GM19240 (cell line): ENCODE results near the gene CSPG5.
A peak's percentile ranks its signal among the peaks of the same experiment; 100 is the strongest.

Experiments used
- DNase-seq: peaks from one replicate; pipeline ENCODE4 v3.0.0; 2011; ENCODE audit warnings: low spot score; ENCODE audit not compliant: insufficient read length

The CSPG5 gene

DNA sequence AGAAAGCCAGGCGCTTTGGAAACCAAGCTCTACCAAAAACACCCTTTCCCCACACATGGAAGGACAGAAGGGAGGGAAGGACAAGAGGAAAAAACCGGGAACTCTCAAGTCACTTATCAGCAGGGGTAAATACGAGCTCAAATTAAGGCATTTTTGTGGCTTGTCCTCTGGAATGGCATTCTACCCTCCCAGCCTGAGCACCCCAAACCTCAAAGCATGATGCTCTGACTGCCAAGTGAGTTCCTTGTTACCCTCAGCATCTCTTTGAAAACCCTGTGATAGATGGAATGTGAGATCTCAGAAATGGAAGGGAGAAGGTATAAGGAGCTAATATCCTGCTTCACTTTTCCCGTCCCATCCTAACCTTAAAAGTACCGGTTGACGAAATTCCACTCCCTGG, 8.1 kb upstream of the CSPG5 start:
- DNase-seq = no peak

GRCh38 chr3:47583320-47584075, 4.8 kb upstream of the CSPG5 start:
- DNase-seq = no peak

DNA sequence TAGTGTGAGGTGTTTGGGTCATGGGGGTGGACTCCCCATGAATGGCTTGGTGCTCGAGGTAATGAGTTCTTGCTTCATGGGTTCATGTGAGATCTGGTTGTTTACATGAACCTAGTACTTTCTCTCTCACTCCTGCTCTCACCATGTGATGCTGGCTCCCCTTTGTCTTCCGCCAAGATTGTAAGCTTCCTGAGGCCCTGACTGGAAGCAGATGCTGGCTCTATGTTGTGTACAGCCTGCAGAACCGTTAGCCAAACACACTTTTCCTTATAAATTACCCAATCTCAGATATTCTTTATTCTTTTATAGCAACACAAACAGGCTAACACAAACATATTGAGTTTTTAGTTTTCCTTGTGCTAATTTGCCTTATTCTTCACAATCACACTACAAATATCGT, 3.2 kb upstream of the CSPG5 start:
- no peak for DNase-seq

DNA sequence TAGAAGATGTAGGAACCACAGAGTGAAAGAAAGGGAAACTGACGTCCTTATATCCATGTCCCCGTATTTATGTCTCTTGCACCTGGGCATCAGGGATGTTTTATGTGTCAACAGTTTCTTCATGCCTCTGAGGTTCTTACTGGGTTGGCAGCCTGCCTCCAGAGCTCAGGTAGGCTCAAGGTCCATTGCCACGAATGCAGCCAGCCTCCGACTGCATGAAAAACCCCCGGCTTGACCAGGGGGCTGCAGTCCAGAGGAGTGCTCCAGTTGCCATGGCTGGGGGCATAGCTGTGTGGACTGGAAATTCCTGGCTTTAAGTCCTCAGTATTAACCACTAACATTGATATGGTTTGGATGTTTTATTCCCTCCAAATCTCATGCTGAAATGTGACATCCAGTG, 2.8 kb upstream of the CSPG5 start:
- DNase-seq = no peak

GRCh38 chr3:47580481-47580880, 1.8 kb upstream of the CSPG5 start:
- DNase-seq = no peak

- DNase-seq = no peak
Measured at GRCh38 chr3:47579875-47580274, 1.2 kb upstream of the CSPG5 start.

DNA sequence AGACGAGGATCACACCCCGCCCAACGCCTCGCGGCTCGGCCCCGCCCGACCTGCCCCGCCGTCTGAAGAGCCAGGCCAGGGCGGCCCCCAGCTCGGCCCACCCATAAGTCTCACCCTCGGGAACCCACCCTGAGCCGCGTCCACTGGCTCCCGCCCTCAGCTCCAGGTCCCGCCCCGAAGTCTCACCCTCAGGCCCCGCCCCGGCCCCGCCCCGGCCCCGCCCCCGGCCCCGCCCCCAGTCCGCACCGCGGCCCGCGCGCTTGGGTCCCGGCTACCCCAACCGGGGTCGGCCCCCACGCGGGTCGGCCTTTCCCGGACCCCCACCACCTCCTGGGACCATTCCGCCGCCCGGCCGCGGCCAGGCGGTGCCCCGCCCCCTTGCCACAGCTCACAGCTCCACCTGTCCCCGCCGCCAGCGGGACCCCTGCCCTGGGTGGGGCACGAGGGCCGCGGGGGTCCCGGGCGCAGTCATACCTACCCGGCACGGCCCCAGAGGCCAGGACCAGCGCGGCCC, 489 bp downstream of the CSPG5 start:
- DNase-seq = peak; percentile 66

DNA sequence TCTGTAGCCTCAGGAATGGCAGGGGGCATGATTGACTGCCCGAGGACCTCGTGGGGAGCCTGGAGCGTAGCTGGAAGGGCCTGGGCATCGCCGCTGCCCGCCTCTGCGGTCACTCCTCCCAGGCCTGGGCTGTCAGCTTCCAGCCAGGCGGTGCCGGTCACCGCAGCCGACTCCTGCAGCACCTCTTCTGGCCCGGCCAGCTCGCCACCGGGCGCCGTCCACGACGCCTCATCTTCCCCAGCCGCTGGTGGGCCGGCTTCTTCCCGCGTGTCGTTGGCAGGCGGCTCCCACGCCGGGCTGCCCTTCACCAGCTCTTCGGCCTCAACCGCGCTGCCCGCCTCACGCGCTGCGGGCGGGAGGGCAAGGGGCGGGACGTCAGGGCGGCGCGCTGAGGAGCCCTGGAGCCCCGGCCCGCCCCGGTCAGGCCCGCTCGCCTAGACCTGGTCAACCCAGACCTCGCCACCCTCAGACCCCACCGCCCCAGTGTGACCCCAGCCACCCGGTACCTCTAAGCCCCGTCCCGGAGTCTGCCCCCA, 1.0 kb downstream of the CSPG5 start:
- no peak for DNase-seq

- no peak for DNase-seq
Measured at GRCh38 chr3:47573190-47574172, 5.2 kb downstream of the CSPG5 start.

DNA sequence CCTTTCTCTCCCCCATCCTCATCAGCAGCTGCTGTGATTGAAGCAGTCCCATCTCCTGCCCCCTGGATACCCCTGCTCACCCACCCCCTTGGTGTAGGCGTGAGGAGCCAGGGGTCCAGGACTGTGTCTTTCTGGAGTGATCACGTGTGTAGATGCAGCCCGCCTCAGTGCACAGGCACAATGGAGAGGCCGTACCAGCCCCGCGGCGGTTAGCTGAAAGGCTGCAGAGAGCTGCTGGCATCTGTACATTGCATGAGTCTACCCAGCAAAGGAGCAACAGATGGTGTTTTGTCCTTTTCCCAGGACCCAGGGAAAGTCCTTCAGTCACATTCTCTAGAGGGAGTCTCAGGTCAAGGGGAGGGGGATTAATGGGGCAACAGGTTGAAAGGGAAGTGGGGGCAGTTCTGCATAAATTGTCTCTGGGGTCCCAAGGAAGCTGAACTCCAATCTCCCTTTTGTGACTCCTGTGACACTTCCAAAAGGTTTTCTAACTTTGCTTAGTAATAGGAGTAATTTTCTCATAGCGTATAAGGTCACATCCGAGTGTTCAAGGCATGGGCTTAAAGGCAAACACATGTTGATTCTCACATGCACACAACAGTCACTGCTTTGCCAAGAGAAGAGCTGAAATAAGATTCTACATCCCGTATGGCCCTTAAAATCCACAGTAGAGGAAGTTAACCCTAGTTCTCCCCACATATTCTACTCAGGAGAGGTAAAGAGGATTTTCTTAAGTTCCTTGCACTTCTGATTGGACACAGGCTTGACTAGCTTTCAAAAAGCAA, 7.1 kb downstream of the CSPG5 start:
- no peak for DNase-seq

DNA sequence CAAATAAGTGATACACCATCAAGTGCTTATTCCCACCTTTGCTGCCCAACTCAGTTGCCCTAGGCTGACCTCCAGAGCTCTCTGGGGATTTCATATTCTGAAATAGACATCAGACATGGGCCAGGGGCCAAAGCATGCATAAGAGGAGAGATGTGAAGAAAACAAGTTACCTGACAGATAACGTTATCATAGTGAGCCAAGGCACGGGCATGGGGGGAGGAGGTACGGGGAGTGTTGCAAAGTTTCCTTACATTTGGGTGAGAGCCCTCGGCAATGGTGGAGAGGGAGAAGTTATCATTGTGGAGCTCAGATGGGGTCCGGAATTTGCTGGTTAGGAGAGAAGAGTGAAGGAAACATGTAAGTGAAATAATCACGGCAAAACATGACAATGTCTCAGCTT, 9.8 kb downstream of the CSPG5 start:
- no peak for DNase-seq

DNA sequence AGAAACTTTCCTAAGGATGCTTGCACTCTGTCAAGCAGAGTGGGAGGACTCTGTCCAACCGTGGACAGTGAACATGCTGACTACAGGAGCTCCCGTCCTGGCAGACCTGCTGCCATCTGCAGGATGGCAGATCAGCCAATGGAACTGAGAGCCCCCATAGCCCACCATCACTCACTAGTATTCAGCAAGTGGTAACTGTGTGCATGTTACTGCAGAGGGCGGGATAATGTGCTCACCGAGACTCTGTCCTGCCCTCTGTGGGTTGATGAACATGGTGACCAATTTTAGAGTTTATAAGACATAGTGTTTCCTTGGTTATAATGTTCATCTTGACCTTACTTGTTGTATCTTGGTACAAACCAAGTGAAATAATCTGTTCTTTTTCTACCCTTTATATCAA, 11.5 kb downstream of the CSPG5 start:
- DNase-seq = no peak

- no peak for DNase-seq
Measured at GRCh38 chr3:47566667-47567066, 12.0 kb downstream of the CSPG5 start.

GRCh38 chr3:47565734-47566550, 12.7 kb downstream of the CSPG5 start:
- DNase-seq = no peak

GRCh38 chr3:47556351-47556750, 22.3 kb downstream of the CSPG5 start:
- DNase-seq = no peak

- no peak for DNase-seq
Measured at GRCh38 chr3:47554335-47554734, 24.3 kb downstream of the CSPG5 start.

- DNase-seq = no peak
Measured at GRCh38 chr3:47553407-47553806, 25.3 kb downstream of the CSPG5 start.

GRCh38 chr3:47542471-47543173, 36.0 kb downstream of the CSPG5 start:
- no peak for DNase-seq

DNA sequence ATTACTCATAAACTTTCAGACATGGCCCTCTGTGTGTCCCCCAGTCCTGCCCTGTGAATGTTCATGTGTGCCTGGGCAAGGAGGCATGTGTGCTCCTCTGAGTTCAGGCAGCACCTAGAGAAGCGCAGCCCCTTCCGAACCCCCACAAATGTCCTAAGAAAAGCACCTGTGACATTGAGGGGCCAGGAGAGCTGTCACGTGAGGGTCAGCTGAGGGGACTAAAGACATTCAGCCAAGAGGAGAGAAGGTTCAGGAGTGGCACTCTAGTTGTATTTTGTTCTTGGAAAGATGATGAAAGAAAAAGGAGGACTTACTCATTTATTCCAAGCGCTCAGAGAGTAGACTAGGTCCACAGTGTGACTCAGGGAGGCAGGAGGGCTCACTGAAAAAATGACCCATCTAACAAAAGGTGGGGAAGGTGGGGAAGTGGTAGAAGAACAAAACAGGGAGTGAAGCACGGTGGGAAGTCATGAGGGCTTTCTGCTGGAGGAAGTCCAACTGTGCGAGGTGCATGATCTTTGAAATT, 37.0 kb downstream of the CSPG5 start:
- no peak for DNase-seq
